ENCODE results near the gene SAMHD1. TPM values are rescaled to one million over a fixed set of nuclear protein-coding genes. Genes with fewer than 3 reads are reported as not detected.
"Not testable (repeated sequence)": the region's sequence is repeated elsewhere in the genome, so short reads cannot be mapped to it uniquely, and the experiment has no call there.

The SAMHD1 gene
- total RNA-seq, 4 donors from 2014 or later: 295 to 471 (median 350) TPM

GRCh38 chr20:36932476-36933426 is 18.8 kb downstream of the SAMHD1 start:
- no peak for TF ChIP-seq CTCF (IDR thresholded peaks at IDR 0.05)
- ATAC-seq (ENCODE audit: low FRiP score): no peak
- DNase-seq (ENCODE audit: low spot score): no peak

DNA sequence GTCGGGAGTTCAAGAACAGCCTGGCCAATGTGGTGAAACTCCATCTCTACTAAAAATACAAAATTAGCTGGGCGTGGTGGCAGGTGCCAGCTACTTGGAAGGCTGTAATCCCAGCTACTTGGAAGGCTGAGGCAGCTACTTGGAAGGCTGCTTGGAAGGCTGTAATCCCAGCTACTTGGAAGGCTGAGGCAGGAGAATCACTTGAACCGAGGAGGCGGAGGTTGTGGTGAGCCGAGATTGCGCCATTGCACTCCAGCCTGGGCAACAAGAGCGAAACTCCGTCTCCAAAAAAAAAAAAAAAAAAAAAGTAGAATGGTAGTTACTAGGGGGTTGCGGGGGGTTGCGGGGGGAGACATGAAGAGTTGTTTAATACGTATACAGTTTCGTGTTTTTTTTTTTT is 19.4 kb downstream of the SAMHD1 start:
- DNase-seq (ENCODE audit: low spot score); ATAC-seq (ENCODE audit: low FRiP score): not testable (repeated sequence)

GRCh38 chr20:36929691-36930090 is 21.8 kb downstream of the SAMHD1 start:
- no peak for DNase-seq (ENCODE audit: low spot score)
- no peak for ATAC-seq (ENCODE audit: low FRiP score)
- TF ChIP-seq CTCF (IDR thresholded peaks at IDR 0.05): no peak

- ATAC-seq (ENCODE audit: low FRiP score) (no peak), DNase-seq (ENCODE audit: low spot score) (no peak)
- no peak for TF ChIP-seq CTCF (IDR thresholded peaks at IDR 0.05)
Observed at GRCh38 chr20:36929290-36929689, 22.2 kb downstream of the SAMHD1 start.

DNA sequence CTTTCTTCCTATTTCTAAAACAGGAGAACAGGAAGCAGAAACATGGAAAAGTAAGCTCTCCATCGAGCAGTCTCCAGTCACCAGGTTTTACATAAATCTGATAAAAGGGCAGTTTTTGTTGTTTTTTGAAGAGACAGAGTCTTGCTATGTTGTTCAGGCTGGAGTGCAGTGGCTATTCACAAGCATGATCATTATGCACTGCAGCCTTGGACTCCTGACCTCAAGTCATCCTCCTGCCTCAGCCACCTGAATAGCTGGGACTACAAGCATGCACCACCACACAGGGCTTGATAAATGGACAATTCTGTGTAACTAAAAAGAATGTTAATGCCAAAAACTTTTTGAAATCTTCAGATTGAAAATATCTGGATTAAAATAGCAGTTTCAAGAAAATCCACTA is 23.8 kb downstream of the SAMHD1 start:
- ATAC-seq (ENCODE audit: low FRiP score): no peak
- no peak for TF ChIP-seq CTCF (IDR thresholded peaks at IDR 0.05)
- DNase-seq (ENCODE audit: low spot score): no peak

DNA sequence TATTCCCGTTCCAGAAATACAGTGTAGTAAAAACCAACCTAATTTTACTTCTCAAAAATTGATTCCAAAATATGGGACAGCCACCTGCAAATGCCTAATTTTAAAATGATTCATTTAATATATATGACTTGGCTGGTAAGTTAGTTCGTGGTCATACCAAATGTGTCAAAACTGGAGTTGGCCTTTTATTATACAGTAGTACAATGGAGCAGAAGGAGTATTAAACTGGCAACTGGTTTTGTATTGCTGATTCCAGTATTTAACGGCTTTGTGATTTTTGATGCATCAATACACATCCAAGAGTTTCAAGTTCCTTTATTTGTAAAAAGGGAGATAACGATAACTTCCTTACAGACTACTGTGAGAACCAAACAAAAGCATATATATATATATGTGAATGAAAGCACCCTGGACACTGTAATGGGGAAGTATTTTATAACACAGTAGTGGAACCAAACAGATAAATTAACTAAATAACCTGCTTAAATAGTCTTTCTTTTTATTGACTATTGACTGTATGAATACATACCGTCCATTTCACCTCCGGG is 24.8 kb downstream of the SAMHD1 start:
- no peak for TF ChIP-seq CTCF (IDR thresholded peaks at IDR 0.05)
- DNase-seq (ENCODE audit: low spot score) (no peak), ATAC-seq (ENCODE audit: low FRiP score) (no peak)

DNA sequence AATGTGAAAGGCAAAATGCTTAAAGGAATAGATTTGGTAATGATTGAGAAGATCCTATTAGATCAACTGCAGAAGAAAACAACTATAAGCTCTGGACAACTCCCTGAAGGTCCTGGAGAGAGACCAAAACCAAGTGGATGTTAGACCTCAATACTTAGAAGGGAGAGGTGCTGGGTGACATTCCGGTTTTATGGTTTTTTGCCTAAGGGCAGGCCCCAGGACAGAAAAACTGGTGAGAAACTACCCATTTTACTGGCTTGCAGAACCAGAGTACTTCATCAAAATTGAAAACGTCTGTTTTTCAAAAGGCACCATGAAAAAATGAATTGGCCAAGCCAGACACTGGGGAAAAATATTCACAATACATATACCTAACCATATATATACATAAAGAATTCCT is 26.3 kb downstream of the SAMHD1 start:
- ATAC-seq (ENCODE audit: low FRiP score) (no peak), DNase-seq (ENCODE audit: low spot score) (no peak)
- no peak for TF ChIP-seq CTCF (IDR thresholded peaks at IDR 0.05)
